NCI-H1048 (cell line): ENCODE measurements around the gene TNS3.

Experiments
- DNase-seq: peaks from one replicate; lab custom pipeline; 2025; lab: John Stamatoyannopoulos, UW

The TNS3 gene

GRCh38 chr7:47384755-47385535 is 197.0 kb downstream of the TNS3 start:
- no peak for DNase-seq

GRCh38 chr7:47383696-47384445 is 198.0 kb downstream of the TNS3 start:
- DNase-seq, result no peak

- DNase-seq, result no peak
Observed at GRCh38 chr7:47383072-47383471, 198.8 kb downstream of the TNS3 start.

GRCh38 chr7:47382200-47382599 is 199.7 kb downstream of the TNS3 start:
- DNase-seq, result no peak

GRCh38 chr7:47381134-47381495 is 200.8 kb downstream of the TNS3 start:
- no peak for DNase-seq

GRCh38 chr7:47380325-47381133 is 201.4 kb downstream of the TNS3 start:
- DNase-seq, result no peak

- no peak for DNase-seq
Observed at GRCh38 chr7:47379629-47380324, 202.1 kb downstream of the TNS3 start.

- DNase-seq, result no peak
Observed at GRCh38 chr7:47378728-47379395, 203.0 kb downstream of the TNS3 start.

- DNase-seq, result no peak
Observed at GRCh38 chr7:47377741-47378140, 204.2 kb downstream of the TNS3 start.

- no peak for DNase-seq
Observed at GRCh38 chr7:47376991-47377616, 204.8 kb downstream of the TNS3 start.

- no peak for DNase-seq
Observed at GRCh38 chr7:47375121-47375938, 206.6 kb downstream of the TNS3 start.

GRCh38 chr7:47374538-47374937 is 207.4 kb downstream of the TNS3 start:
- no peak for DNase-seq

GRCh38 chr7:47373871-47374451 is 207.9 kb downstream of the TNS3 start:
- DNase-seq, result no peak

GRCh38 chr7:47371733-47372368 is 210.1 kb downstream of the TNS3 start:
- no peak for DNase-seq

GRCh38 chr7:47371317-47371716 is 210.6 kb downstream of the TNS3 start:
- no peak for DNase-seq

- no peak for DNase-seq
Observed at GRCh38 chr7:47370461-47371042, 211.4 kb downstream of the TNS3 start.

- DNase-seq, result no peak
Observed at GRCh38 chr7:47369736-47370135, 212.2 kb downstream of the TNS3 start.

- no peak for DNase-seq
Observed at GRCh38 chr7:47368190-47368812, 213.6 kb downstream of the TNS3 start.
